Measurements from ENCODE around the gene ELFN2.

Gene ELFN2

DNA sequence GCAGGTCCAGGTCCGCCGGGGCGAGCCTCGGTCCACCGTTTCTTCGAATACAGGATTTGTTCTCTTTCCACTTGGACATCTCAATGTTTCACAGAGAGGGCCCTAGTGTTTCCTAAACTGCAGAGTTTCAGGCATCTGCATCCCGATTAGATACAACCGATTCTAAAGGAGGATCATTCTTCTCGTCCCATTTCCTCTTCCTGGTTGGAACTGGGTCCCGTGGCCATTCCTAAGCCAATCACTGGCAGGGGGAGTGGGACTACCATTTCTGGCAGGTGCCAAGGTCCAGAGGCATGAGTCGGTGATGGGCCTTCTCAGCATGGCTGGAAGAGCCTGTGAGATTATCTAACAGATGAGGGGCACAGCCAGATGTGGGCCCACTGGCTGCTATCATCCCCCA is 68.9 kb downstream of the ELFN2 start:
- Histone ChIP-seq H3K4me3 (ENCODE audit: low read depth, low read length) (no peak overlapping the region), H3K9me3 (ENCODE audit: control insufficient read depth, insufficient read depth, low read depth, low read length) (no peaks in the 10 kb centered on the region), H3K4me1 (ENCODE audit: control insufficient read depth, insufficient read depth, low read length) (no peaks in the 10 kb centered on the region), H3K27ac (ENCODE audit: extremely low read depth, low read depth, low read length) (no peak overlapping the region), H3K36me3 (ENCODE audit: control insufficient read depth in 2 of 2, insufficient read depth in 1 of 2, low read length in 2 of 2) (no peaks in the 10 kb centered on the region)
- CTCF ChIA-PET, result no interaction called here
- no peak for TF ChIP-seq ZNF747 (tag by site-specific recombination; IDR thresholded peaks at IDR 0.05)
- TF ChIP-seq, protein P1, sequence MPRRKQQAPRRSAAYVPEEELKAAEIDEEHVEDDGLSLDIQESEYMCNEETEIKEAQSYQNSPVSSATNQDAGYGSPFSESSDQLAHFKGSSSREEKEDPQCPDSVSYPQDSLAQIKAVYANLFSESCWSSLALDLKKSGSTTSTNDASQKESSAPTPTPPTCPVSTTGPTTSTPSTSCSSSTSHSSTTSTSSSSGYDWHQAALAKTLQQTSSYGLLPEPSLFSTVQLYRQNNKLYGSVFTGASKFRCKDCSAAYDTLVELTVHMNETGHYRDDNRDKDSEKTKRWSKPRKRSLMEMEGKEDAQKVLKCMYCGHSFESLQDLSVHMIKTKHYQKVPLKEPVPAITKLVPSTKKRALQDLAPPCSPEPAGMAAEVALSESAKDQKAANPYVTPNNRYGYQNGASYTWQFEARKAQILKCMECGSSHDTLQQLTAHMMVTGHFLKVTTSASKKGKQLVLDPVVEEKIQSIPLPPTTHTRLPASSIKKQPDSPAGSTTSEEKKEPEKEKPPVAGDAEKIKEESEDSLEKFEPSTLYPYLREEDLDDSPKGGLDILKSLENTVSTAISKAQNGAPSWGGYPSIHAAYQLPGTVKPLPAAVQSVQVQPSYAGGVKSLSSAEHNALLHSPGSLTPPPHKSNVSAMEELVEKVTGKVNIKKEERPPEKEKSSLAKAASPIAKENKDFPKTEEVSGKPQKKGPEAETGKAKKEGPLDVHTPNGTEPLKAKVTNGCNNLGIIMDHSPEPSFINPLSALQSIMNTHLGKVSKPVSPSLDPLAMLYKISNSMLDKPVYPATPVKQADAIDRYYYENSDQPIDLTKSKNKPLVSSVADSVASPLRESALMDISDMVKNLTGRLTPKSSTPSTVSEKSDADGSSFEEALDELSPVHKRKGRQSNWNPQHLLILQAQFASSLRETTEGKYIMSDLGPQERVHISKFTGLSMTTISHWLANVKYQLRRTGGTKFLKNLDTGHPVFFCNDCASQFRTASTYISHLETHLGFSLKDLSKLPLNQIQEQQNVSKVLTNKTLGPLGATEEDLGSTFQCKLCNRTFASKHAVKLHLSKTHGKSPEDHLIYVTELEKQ (tag by site-specific recombination; IDR thresholded peaks at IDR 0.05; ENCODE audit: borderline replicate concordance), result no peak
- no peak for TF ChIP-seq MEIS1 (CRISPR knock-in tag; IDR thresholded peaks at IDR 0.05; ENCODE audit: borderline replicate concordance)
- no peak for TF ChIP-seq ZNF639 (tag by site-specific recombination; IDR thresholded peaks at IDR 0.05)
- TF ChIP-seq IKZF3 (tag by site-specific recombination; IDR thresholded peaks at IDR 0.05), result no peak
- no peak for TF ChIP-seq ZNF768 (tag by site-specific recombination; IDR thresholded peaks at IDR 0.05)
- TF ChIP-seq, protein P2, sequence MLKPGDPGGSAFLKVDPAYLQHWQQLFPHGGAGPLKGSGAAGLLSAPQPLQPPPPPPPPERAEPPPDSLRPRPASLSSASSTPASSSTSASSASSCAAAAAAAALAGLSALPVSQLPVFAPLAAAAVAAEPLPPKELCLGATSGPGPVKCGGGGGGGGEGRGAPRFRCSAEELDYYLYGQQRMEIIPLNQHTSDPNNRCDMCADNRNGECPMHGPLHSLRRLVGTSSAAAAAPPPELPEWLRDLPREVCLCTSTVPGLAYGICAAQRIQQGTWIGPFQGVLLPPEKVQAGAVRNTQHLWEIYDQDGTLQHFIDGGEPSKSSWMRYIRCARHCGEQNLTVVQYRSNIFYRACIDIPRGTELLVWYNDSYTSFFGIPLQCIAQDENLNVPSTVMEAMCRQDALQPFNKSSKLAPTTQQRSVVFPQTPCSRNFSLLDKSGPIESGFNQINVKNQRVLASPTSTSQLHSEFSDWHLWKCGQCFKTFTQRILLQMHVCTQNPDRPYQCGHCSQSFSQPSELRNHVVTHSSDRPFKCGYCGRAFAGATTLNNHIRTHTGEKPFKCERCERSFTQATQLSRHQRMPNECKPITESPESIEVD (tag by site-specific recombination; IDR thresholded peaks at IDR 0.05), result no peak
- TF ChIP-seq ZSCAN5A (tag by site-specific recombination; IDR thresholded peaks at IDR 0.05), result no peak
- TF ChIP-seq HOXD13 (CRISPR knock-in tag; IDR thresholded peaks at IDR 0.05; ENCODE audit: borderline replicate concordance), result no peak
- TF ChIP-seq HOXA7 (CRISPR knock-in tag; IDR thresholded peaks at IDR 0.05; ENCODE audit: borderline replicate concordance), result no peak
- TF ChIP-seq ZXDB (tag by site-specific recombination; IDR thresholded peaks at IDR 0.05), result no peak
- TF ChIP-seq ZNF155 (tag by site-specific recombination; IDR thresholded peaks at IDR 0.05), result no peak
- no peak for TF ChIP-seq WT1 (tag by site-specific recombination; IDR thresholded peaks at IDR 0.05)
- no peak for TF ChIP-seq ZNF830 (tag by site-specific recombination; IDR thresholded peaks at IDR 0.05; ENCODE audit: low read depth)
- no peak for TF ChIP-seq PRDM1 (tag by site-specific recombination; IDR thresholded peaks at IDR 0.05)
- TF ChIP-seq ZNF629 (tag by site-specific recombination; IDR thresholded peaks at IDR 0.05), result no peak
- TF ChIP-seq, protein P3, sequence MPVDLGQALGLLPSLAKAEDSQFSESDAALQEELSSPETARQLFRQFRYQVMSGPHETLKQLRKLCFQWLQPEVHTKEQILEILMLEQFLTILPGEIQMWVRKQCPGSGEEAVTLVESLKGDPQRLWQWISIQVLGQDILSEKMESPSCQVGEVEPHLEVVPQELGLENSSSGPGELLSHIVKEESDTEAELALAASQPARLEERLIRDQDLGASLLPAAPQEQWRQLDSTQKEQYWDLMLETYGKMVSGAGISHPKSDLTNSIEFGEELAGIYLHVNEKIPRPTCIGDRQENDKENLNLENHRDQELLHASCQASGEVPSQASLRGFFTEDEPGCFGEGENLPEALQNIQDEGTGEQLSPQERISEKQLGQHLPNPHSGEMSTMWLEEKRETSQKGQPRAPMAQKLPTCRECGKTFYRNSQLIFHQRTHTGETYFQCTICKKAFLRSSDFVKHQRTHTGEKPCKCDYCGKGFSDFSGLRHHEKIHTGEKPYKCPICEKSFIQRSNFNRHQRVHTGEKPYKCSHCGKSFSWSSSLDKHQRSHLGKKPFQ (tag by site-specific recombination; IDR thresholded peaks at IDR 0.05), result no peak
- no peak for TF ChIP-seq ZNF324 (tag by site-specific recombination; IDR thresholded peaks at IDR 0.05)
- no peak for TF ChIP-seq PATZ1 (tag by site-specific recombination; IDR thresholded peaks at IDR 0.05)
- no peak for TF ChIP-seq ZNF391 (tag by site-specific recombination; IDR thresholded peaks at IDR 0.05; ENCODE audit: borderline replicate concordance, low read depth)
- POLR2A ChIA-PET, result no interaction called here
